SK-N-SH treated with all-trans-retinoic acid at 6 μM for 48 hours (cell line): Measurements from ENCODE around the gene CCBE1.

Source experiments
- ATAC-seq: fragments of 200-7000 bp; cut with Tn5 transposase; 3 replicates; pipeline ENCODE4 v1.9.1; 2020; ENCODE audit warnings: mild to moderate bottlenecking, moderate library complexity
- ARNTL ChIP-seq: fragments of 450-650 bp; formaldehyde crosslinking; IDR thresholded peaks from 2 replicates; pipeline ENCODE4 v1.5.0; 2020; ENCODE audit warnings: low read depth, mild to moderate bottlenecking, moderate library complexity, borderline replicate concordance
- BACH2 ChIP-seq: fragments of 250-450 bp; sonication (Bioruptor Pico); IDR thresholded peaks from 2 replicates; pipeline ENCODE4 v1.9.0; 2021; ENCODE audit warnings: mild to moderate bottlenecking, borderline replicate concordance
- ESRRG ChIP-seq: fragments of 250-450 bp; sonication (Bioruptor Pico); IDR thresholded peaks from 2 replicates; pipeline ENCODE4 v1.6.1; 2021; ENCODE audit warnings: mild to moderate bottlenecking
- ISL1 ChIP-seq: fragments of 250-450 bp; sonication (Bioruptor Pico); IDR thresholded peaks from 2 replicates; pipeline ENCODE4 v2.1.2; 2022; ENCODE audit warnings: mild to moderate bottlenecking, moderate library complexity
- OSR1 ChIP-seq: fragments of 250-450 bp; sonication (Bioruptor Pico); IDR thresholded peaks from 2 replicates; pipeline ENCODE4 v1.8.0; 2022; ENCODE audit warnings: moderate library complexity, mild to moderate bottlenecking, inconsistent platforms
- PATZ1 ChIP-seq: fragments of 250-450 bp; sonication (Bioruptor Pico); IDR thresholded peaks from 2 replicates; pipeline ENCODE4 v1.8.0; 2020; ENCODE audit warnings: mild to moderate bottlenecking, moderate library complexity, borderline replicate concordance
- POU6F1 ChIP-seq: fragments of 250-450 bp; sonication (Bioruptor Pico); IDR thresholded peaks from 2 replicates; pipeline ENCODE4 v1.8.0; 2021; ENCODE audit warnings: low read depth, mild to moderate bottlenecking, moderate library complexity, borderline replicate concordance
- PPARA ChIP-seq: fragments of 250-450 bp; sonication (Bioruptor Pico); IDR thresholded peaks from 2 replicates; pipeline ENCODE4 v1.5.0; 2020; ENCODE audit warnings: mild to moderate bottlenecking, borderline replicate concordance
- RARB ChIP-seq: fragments of 250-450 bp; sonication (Bioruptor Pico); IDR thresholded peaks from 2 replicates; pipeline ENCODE4 v1.8.0; 2021; ENCODE audit warnings: mild to moderate bottlenecking, moderate library complexity
- SNAI2 ChIP-seq: fragments of 250-450 bp; sonication (Bioruptor Pico); IDR thresholded peaks from 2 replicates; pipeline ENCODE4 v1.5.0; 2020; ENCODE audit warnings: mild to moderate bottlenecking, moderate library complexity
- TCF4 ChIP-seq: fragments of 250-450 bp; sonication (Bioruptor Pico); IDR thresholded peaks from 2 replicates; pipeline ENCODE4 v1.8.0; 2021; ENCODE audit warnings: mild to moderate bottlenecking, moderate library complexity, borderline replicate concordance
- TOX ChIP-seq: fragments of 250-450 bp; sonication (Bioruptor Pico); IDR thresholded peaks from 2 replicates; pipeline ENCODE4 v1.8.0; 2021; ENCODE audit warnings: mild to moderate bottlenecking, moderate library complexity, borderline replicate concordance
- TSHZ2 ChIP-seq: fragments of 250-450 bp; sonication (Bioruptor Pico); IDR thresholded peaks from 2 replicates; pipeline ENCODE4 v1.5.0; 2020; ENCODE audit warnings: mild to moderate bottlenecking, moderate library complexity
- ZFP3 ChIP-seq: fragments of 250-450 bp; sonication (Bioruptor Pico); IDR thresholded peaks from 2 replicates; pipeline ENCODE4 v1.5.0; 2020; ENCODE audit warnings: mild to moderate bottlenecking, moderate library complexity
- ZFP30 ChIP-seq: fragments of 450-650 bp; formaldehyde crosslinking; IDR thresholded peaks from 2 replicates; pipeline ENCODE4 v1.5.0; 2022; ENCODE audit warnings: mild to moderate bottlenecking, moderate library complexity
- ZNF565 ChIP-seq: fragments of 450-650 bp; formaldehyde crosslinking; conservative IDR thresholded peaks from 2 replicates; pipeline ENCODE4 v1.5.0; 2020; ENCODE audit warnings: low read depth, mild to moderate bottlenecking, moderate library complexity
- ZNF70 ChIP-seq: fragments of 450-650 bp; formaldehyde crosslinking; IDR thresholded peaks from 2 replicates; pipeline ENCODE4 v1.5.0; 2020; ENCODE audit warnings: mild to moderate bottlenecking, moderate library complexity
- ZNF8 ChIP-seq: fragments of 450-650 bp; formaldehyde crosslinking; IDR thresholded peaks from 2 replicates; pipeline ENCODE4 v1.5.0; 2020; ENCODE audit warnings: mild to moderate bottlenecking, moderate library complexity
- TF ChIP-seq, protein P1 (sequence below): fragments of 250-450 bp; sonication (Bioruptor Pico); IDR thresholded peaks from 2 replicates; pipeline ENCODE4 v1.5.1; 2020; ENCODE audit warnings: low read depth, mild to moderate bottlenecking, moderate library complexity
- TF ChIP-seq, protein P2 (sequence below): fragments of 250-450 bp; sonication (Bioruptor Pico); IDR thresholded peaks from 2 replicates; pipeline ENCODE4 v1.5.1; 2021; ENCODE audit warnings: mild to moderate bottlenecking, moderate library complexity

The CCBE1 gene

GRCh38 chr18:59512025-59512755, 185.0 kb downstream of the CCBE1 start:
- TF ChIP-seq OSR1 (CRISPR knock-in tag) (no peak), ZFP30 (no peak)
- TF ChIP-seq, all 23 proteins: peak for 0
- no peak for ATAC-seq

GRCh38 chr18:59509481-59510442, 187.5 kb downstream of the CCBE1 start:
- ATAC-seq, result no peak
- TF ChIP-seq ARNTL (CRISPR knock-in tag), result no peak
- TF ChIP-seq ZNF8, result no peak
- TF ChIP-seq, protein P1, sequence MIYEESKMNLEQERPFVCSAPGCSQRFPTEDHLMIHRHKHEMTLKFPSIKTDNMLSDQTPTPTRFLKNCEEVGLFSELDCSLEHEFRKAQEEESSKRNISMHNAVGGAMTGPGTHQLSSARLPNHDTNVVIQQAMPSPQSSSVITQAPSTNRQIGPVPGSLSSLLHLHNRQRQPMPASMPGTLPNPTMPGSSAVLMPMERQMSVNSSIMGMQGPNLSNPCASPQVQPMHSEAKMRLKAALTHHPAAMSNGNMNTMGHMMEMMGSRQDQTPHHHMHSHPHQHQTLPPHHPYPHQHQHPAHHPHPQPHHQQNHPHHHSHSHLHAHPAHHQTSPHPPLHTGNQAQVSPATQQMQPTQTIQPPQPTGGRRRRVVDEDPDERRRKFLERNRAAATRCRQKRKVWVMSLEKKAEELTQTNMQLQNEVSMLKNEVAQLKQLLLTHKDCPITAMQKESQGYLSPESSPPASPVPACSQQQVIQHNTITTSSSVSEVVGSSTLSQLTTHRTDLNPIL, result no peak
- no peak for TF ChIP-seq TOX (CRISPR knock-in tag)
- no peak for TF ChIP-seq RARB
- no peak for TF ChIP-seq BACH2
- no peak for TF ChIP-seq ISL1
- TF ChIP-seq OSR1 (CRISPR knock-in tag), result no peak
- TF ChIP-seq TSHZ2, result no peak
- TF ChIP-seq TCF4 (CRISPR knock-in tag), result no peak
- TF ChIP-seq POU6F1, result no peak
- TF ChIP-seq, protein P2, sequence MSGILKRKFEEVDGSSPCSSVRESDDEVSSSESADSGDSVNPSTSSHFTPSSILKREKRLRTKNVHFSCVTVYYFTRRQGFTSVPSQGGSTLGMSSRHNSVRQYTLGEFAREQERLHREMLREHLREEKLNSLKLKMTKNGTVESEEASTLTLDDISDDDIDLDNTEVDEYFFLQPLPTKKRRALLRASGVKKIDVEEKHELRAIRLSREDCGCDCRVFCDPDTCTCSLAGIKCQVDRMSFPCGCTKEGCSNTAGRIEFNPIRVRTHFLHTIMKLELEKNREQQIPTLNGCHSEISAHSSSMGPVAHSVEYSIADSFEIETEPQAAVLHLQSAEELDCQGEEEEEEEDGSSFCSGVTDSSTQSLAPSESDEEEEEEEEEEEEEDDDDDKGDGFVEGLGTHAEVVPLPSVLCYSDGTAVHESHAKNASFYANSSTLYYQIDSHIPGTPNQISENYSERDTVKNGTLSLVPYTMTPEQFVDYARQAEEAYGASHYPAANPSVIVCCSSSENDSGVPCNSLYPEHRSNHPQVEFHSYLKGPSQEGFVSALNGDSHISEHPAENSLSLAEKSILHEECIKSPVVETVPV (CRISPR knock-in tag), result no peak
- TF ChIP-seq ZNF565 (CRISPR knock-in tag), result no peak
- TF ChIP-seq PPARA, result no peak
- TF ChIP-seq PATZ1 (CRISPR knock-in tag), result no peak
- no peak for TF ChIP-seq ZFP3 (CRISPR knock-in tag)
- TF ChIP-seq SNAI2 (CRISPR knock-in tag), result no peak
- no peak for TF ChIP-seq ESRRG (CRISPR knock-in tag)
- no peak for TF ChIP-seq ZNF70 (CRISPR knock-in tag)
- TF ChIP-seq ZFP30, result no peak
- TF ChIP-seq, all 23 proteins: peak for 0

- no peak for ATAC-seq
- TF ChIP-seq PPARA, result no peak
These were observed 191.9 kb downstream of the CCBE1 start for GRCh38 chr18:59505356-59505755.
